HepG2 (cell line): ENCODE results near the gene NUDT19. TPM values are rescaled to one million over a fixed set of nuclear protein-coding genes. Genes with fewer than 3 reads are reported as not detected.
A peak's percentile ranks its signal among the peaks of the same experiment; 100 is the strongest.

ENCODE experiments used
- FOXA3 ChIP-seq: IDR thresholded peaks from 2 replicates; pipeline ENCODE4 v1.6.1; 2016; ENCODE audit warnings: missing genetic modification reagents, missing compliant biosample characterization
- KAT8 ChIP-seq: IDR thresholded peaks from 2 replicates; pipeline ENCODE4 v1.6.1; 2016; ENCODE audit warnings: missing genetic modification reagents, missing compliant biosample characterization
- NFYC ChIP-seq: IDR thresholded peaks from 2 replicates; pipeline ENCODE4 v1.6.1; 2016; ENCODE audit warnings: missing genetic modification reagents, missing compliant biosample characterization
- NR2F6 ChIP-seq, 2 experiments: IDR thresholded peaks; 2 replicates each; pipeline ENCODE4 v1.6.1; 2016; ENCODE audit warnings: antibody characterized with exemption in 1 of 2, mild to moderate bottlenecking in 1 of 2
- PHF21A ChIP-seq: sonication (generic); formaldehyde crosslinking; IDR thresholded peaks from 2 replicates; pipeline ENCODE4 v1.5.0; 2020; ENCODE audit warnings: mild to moderate bottlenecking, missing genetic modification reagents
- RXRA ChIP-seq: sonication (generic); formaldehyde crosslinking; IDR thresholded peaks from 2 replicates; pipeline ENCODE4 v1.5.1; 2020; ENCODE audit warnings: missing genetic modification reagents
- SP1 ChIP-seq, 2 experiments: fragments of 450-650 bp in 1 of 2; sonication (generic) in 1 of 2; formaldehyde crosslinking in 1 of 2; IDR thresholded peaks; 2 replicates each; pipeline versions ENCODE4 v1.4.0 to v1.6.1; 2016 to 2020; ENCODE audit warnings: missing genetic modification reagents in 1 of 2
- SRF ChIP-seq: IDR thresholded peaks from 2 replicates; pipeline ENCODE4 v1.6.1; 2011; ENCODE audit warnings: mild to moderate bottlenecking, low read depth, low read length, moderate library complexity
- STAT6 ChIP-seq: sonication (generic); formaldehyde crosslinking; IDR thresholded peaks from 2 replicates; pipeline ENCODE4 v1.4.0; 2020; ENCODE audit warnings: missing genetic modification reagents, mild to moderate bottlenecking, borderline replicate concordance
- TAF1 ChIP-seq: sonication (generic); formaldehyde crosslinking; IDR thresholded peaks from 2 replicates; pipeline ENCODE4 v1.4.0; 2020; ENCODE audit warnings: missing genetic modification reagents
- THAP11 ChIP-seq: IDR thresholded peaks from 2 replicates; pipeline ENCODE4 v1.6.1; 2016; ENCODE audit warnings: missing biosample characterization, missing genetic modification reagents
- THRA ChIP-seq: sonication (generic); formaldehyde crosslinking; IDR thresholded peaks from 2 replicates; pipeline ENCODE4 v1.4.0; 2020; ENCODE audit warnings: missing genetic modification reagents, borderline replicate concordance
- XRCC5 ChIP-seq: fragments of 200-400 bp; formaldehyde crosslinking; optimal IDR thresholded peaks from 2 replicates; pipeline ENCODE3; 2017; ENCODE audit warnings: mild to moderate bottlenecking, low read length
- ZFP37 ChIP-seq: sonication (generic); formaldehyde crosslinking; IDR thresholded peaks from 2 replicates; pipeline ENCODE4 v1.4.0; 2020; ENCODE audit warnings: missing genetic modification reagents, borderline replicate concordance
- ZNF274 ChIP-seq: sonication (generic); formaldehyde crosslinking; IDR thresholded peaks from 2 replicates; pipeline ENCODE4 v1.5.1; 2020; ENCODE audit warnings: mild to moderate bottlenecking, missing genetic modification reagents
- ZNF276 ChIP-seq: sonication (generic); formaldehyde crosslinking; IDR thresholded peaks from 2 replicates; pipeline ENCODE4 v1.4.0; 2020; ENCODE audit warnings: mild to moderate bottlenecking, low read depth, missing genetic modification reagents
- ZNF484 ChIP-seq: sonication (generic); formaldehyde crosslinking; IDR thresholded peaks from 2 replicates; pipeline ENCODE4 v1.5.1; 2020; ENCODE audit warnings: mild to moderate bottlenecking, low read depth, missing genetic modification reagents, borderline replicate concordance
- ZNF878 ChIP-seq: sonication (generic); formaldehyde crosslinking; IDR thresholded peaks from 2 replicates; pipeline ENCODE4 v1.8.1; 2023; ENCODE audit warnings: mild to moderate bottlenecking, missing genetic modification reagents, moderate library complexity
- polyA plus RNA-seq, 8 experiments: library from polyadenylated mRNA; depleted of rRNA in 3 of 8; stranded (reverse) in 7 of 8; unstranded in 1 of 8; fragments of >200 nt; fragmentation: Illumina TruSeq in 4 of 8; extraction: Trizol in 4 of 8; gene quantifications; 2 replicates each; pipeline versions ENCODE4 v1.2.1 to v1.2.3, GENCODE V29; 2011 to 2016; ENCODE audit warnings: low read depth in 4 of 8, missing spikeins in 1 of 8, mixed read lengths in 1 of 8; ENCODE audit not compliant: insufficient read depth in 1 of 8
- total RNA-seq, 5 experiments: library from RNA; depleted of rRNA; stranded (reverse); fragments of >200 nt; fragmentation: Illumina TruSeq; extraction: Trizol; gene quantifications; 2 replicates each; pipeline ENCODE4 v1.2.3, GENCODE V29; 2016; ENCODE audit warnings: low read depth in 1 of 5
- TF ChIP-seq, protein P1 (sequence below): sonication (generic); formaldehyde crosslinking; IDR thresholded peaks from 2 replicates; pipeline ENCODE4 v1.8.0; 2022; ENCODE audit warnings: mild to moderate bottlenecking, missing genetic modification reagents; ENCODE audit not compliant: insufficient replicate concordance
- TF ChIP-seq, protein P2 (sequence below): sonication (generic); formaldehyde crosslinking; IDR thresholded peaks from 2 replicates; pipeline ENCODE4 v1.4.0; 2020; ENCODE audit warnings: missing genetic modification reagents

NUDT19 gene
- total and polyA plus RNA-seq, 2 of the 13 experiments (the other 11 are each of a cell fraction or from before 2014, with no cell fraction given), result 3.1 to 3.6 TPM

- peak; percentile 45; the same call in 1 of the 2 replicates for TF ChIP-seq NR2F6 (IDR thresholded peaks at IDR 0.05)
- TF ChIP-seq NR2F6 (CRISPR knock-in tag; IDR thresholded peaks at IDR 0.05), result peak; percentile 44; the same call in 1 of the 2 replicates
- no peak for TF ChIP-seq SP1 (IDR thresholded peaks at IDR 0.05)
- TF ChIP-seq SP1 (CRISPR knock-in tag; IDR thresholded peaks at IDR 0.05), result peak; percentile 36; the same call in 1 of the 2 replicates
- peak; percentile 33; the same call in 1 of the 2 replicates for TF ChIP-seq NFYC (CRISPR knock-in tag)
- TF ChIP-seq KAT8 (CRISPR knock-in tag), result 0 out of 2 replicates have a peak, but pooled peaks have one; percentile 12
- TF ChIP-seq, protein P1, sequence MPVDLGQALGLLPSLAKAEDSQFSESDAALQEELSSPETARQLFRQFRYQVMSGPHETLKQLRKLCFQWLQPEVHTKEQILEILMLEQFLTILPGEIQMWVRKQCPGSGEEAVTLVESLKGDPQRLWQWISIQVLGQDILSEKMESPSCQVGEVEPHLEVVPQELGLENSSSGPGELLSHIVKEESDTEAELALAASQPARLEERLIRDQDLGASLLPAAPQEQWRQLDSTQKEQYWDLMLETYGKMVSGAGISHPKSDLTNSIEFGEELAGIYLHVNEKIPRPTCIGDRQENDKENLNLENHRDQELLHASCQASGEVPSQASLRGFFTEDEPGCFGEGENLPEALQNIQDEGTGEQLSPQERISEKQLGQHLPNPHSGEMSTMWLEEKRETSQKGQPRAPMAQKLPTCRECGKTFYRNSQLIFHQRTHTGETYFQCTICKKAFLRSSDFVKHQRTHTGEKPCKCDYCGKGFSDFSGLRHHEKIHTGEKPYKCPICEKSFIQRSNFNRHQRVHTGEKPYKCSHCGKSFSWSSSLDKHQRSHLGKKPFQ (CRISPR knock-in tag), result no peak
- no peak for TF ChIP-seq ZNF274
- TF ChIP-seq, protein P2, sequence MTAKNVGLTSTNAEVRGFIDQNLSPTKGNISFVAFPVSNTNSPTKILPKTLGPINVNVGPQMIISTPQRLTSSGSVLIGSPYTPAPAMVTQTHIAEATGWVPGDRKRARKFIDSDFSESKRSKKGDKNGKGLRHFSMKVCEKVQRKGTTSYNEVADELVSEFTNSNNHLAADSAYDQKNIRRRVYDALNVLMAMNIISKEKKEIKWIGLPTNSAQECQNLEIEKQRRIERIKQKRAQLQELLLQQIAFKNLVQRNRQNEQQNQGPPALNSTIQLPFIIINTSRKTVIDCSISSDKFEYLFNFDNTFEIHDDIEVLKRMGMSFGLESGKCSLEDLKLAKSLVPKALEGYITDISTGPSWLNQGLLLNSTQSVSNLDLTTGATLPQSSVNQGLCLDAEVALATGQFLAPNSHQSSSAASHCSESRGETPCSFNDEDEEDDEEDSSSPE (CRISPR knock-in tag), result peak; percentile 34; the same call in 1 of the 2 replicates
- peak; percentile 58; the same call in 1 of the 2 replicates for TF ChIP-seq THAP11 (CRISPR knock-in tag)
- peak; percentile 20 for TF ChIP-seq XRCC5
- peak; percentile 58 for TF ChIP-seq THRA (CRISPR knock-in tag)
- no peak for TF ChIP-seq ZNF484
- TF ChIP-seq RXRA, result peak; percentile 45; the same call in 1 of the 2 replicates
- no peak for TF ChIP-seq SRF
- peak; percentile 58; the same call in 1 of the 2 replicates for TF ChIP-seq PHF21A (CRISPR knock-in tag)
- TF ChIP-seq FOXA3 (CRISPR knock-in tag), result no peak
- TF ChIP-seq STAT6 (CRISPR knock-in tag), result no peak
- peak; percentile 63 for TF ChIP-seq TAF1 (CRISPR knock-in tag)
- TF ChIP-seq ZNF878 (CRISPR knock-in tag), result no peak
- TF ChIP-seq ZNF276 (CRISPR knock-in tag), result 0 out of 2 replicates have a peak, but pooled peaks have one; percentile 7
- peak; percentile 28; the same call in 1 of the 2 replicates for TF ChIP-seq ZFP37 (CRISPR knock-in tag)
Observed at GRCh38 chr19:32691291-32691951, at the start of gene NUDT19 (continued).
